ENCODE measurements around the gene FHIP1A. TPM values are rescaled to one million over a fixed set of nuclear protein-coding genes. Genes with fewer than 3 reads are reported as not detected.

The FHIP1A gene
- polyA plus RNA-seq, 3 donors = 0.01 TPM; not detected in 2

- Histone ChIP-seq H4K20me1 (ENCODE audit: insufficient read depth, low read length) (no peaks in the 10 kb centered on the region), H3K4me1 (ENCODE audit: control insufficient read depth in 1 of 2, insufficient read depth in 2 of 2, low read length in 2 of 2) (no peaks in the 10 kb centered on the region), H3K9me3 (replicated peaks in 1 of 2; ENCODE audit: control insufficient read depth in 1 of 2, insufficient read depth in 1 of 2, low read length in 2 of 2) (no peaks in the 10 kb centered on the region), H3K79me2 (ENCODE audit: insufficient read depth, low read length) (no peaks in the 10 kb centered on the region), H3K27ac (ENCODE audit: low read depth in 1 of 2, low read length in 2 of 2) (no peak overlapping the region), H2AFZ (ENCODE audit: insufficient read depth, low read depth, low read length, poor library complexity, severe bottlenecking) (no peak overlapping the region), H3K4me3 (replicated peaks in 1 of 3; ENCODE audit: low read depth in 2 of 3, low read length in 3 of 3) (no peak overlapping the region), H3K27me3 (ENCODE audit: control insufficient read depth in 2 of 2, insufficient read depth in 2 of 2, low read length in 2 of 2) (peaks cover 2 to 3% of the 10 kb centered on the region in 2 donors), H3K36me3 (replicated peaks in 1 of 2; ENCODE audit: control insufficient read depth in 1 of 2, insufficient read depth in 2 of 2, low read length in 2 of 2) (no peaks in the 10 kb centered on the region), H3K9ac (ENCODE audit: insufficient read depth, low read length, poor library complexity, severe bottlenecking) (no peak overlapping the region), H3K4me2 (replicated peaks; ENCODE audit: extremely low read depth, low read length, poor library complexity, severe bottlenecking) (no peak overlapping the region)
- no peak for DNase-seq
- H3K27ac Mint-ChIP-seq = no peak overlapping the region
- no peaks in the 10 kb centered on the region for H3K36me3 Mint-ChIP-seq
- H3K9me3 Mint-ChIP-seq = no peaks in the 10 kb centered on the region
- intact Hi-C loops (cut with micrococcal nuclease) = no loop called here
- 100% methylated on average over 3 of the region's 5 CpGs for WGBS (ENCODE audit: insufficient coverage)
- H3K4me3 Mint-ChIP-seq = no peak overlapping the region
- H3K27me3 Mint-ChIP-seq (ENCODE audit: low read depth in 3 of 3) = peaks cover 3 to 19% (median 4%) of the 10 kb centered on the region in 3 donors
- no peaks in the 10 kb centered on the region for H3K4me1 Mint-ChIP-seq
- TF ChIP-seq, protein P1, sequence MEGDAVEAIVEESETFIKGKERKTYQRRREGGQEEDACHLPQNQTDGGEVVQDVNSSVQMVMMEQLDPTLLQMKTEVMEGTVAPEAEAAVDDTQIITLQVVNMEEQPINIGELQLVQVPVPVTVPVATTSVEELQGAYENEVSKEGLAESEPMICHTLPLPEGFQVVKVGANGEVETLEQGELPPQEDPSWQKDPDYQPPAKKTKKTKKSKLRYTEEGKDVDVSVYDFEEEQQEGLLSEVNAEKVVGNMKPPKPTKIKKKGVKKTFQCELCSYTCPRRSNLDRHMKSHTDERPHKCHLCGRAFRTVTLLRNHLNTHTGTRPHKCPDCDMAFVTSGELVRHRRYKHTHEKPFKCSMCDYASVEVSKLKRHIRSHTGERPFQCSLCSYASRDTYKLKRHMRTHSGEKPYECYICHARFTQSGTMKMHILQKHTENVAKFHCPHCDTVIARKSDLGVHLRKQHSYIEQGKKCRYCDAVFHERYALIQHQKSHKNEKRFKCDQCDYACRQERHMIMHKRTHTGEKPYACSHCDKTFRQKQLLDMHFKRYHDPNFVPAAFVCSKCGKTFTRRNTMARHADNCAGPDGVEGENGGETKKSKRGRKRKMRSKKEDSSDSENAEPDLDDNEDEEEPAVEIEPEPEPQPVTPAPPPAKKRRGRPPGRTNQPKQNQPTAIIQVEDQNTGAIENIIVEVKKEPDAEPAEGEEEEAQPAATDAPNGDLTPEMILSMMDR (IDR thresholded peaks at IDR 0.05) = no peak
Observed at GRCh38 chr4:151443247-151443646, 34.3 kb downstream of the FHIP1A start.

DNA sequence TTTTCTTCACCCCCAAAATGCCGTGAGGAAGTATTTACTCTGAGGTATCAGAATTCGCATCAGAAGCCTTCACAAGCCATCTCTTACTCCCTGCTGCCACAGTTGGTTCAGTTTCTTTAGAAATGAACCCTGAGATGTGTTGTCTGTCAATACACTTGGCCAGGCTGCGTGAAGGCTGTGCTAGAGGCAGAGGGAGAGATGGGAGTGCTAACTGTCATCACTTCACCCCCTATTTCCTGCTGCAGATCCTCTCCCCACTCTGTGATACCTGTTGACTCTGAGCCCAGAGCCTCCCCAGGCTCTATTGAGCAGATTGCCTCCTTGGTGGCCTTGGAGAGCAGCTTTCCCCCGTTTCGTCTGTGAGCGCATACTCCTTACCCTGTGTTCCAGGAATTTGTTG lies 34.8 kb downstream of the FHIP1A start:
- Histone ChIP-seq H3K4me2 (replicated peaks; ENCODE audit: extremely low read depth, low read length, poor library complexity, severe bottlenecking) (no peak overlapping the region), H3K4me3 (replicated peaks in 1 of 3; ENCODE audit: low read depth in 2 of 3, low read length in 3 of 3) (no peak overlapping the region), H3K4me1 (ENCODE audit: control insufficient read depth in 1 of 2, insufficient read depth in 2 of 2, low read length in 2 of 2) (no peaks in the 10 kb centered on the region), H3K36me3 (replicated peaks in 1 of 2; ENCODE audit: control insufficient read depth in 1 of 2, insufficient read depth in 2 of 2, low read length in 2 of 2) (no peaks in the 10 kb centered on the region), H3K79me2 (ENCODE audit: insufficient read depth, low read length) (no peaks in the 10 kb centered on the region), H3K27me3 (ENCODE audit: control insufficient read depth in 2 of 2, insufficient read depth in 2 of 2, low read length in 2 of 2) (peaks cover 2 to 3% of the 10 kb centered on the region in 2 donors), H2AFZ (ENCODE audit: insufficient read depth, low read depth, low read length, poor library complexity, severe bottlenecking) (no peak overlapping the region), H4K20me1 (ENCODE audit: insufficient read depth, low read length) (no peaks in the 10 kb centered on the region), H3K9ac (ENCODE audit: insufficient read depth, low read length, poor library complexity, severe bottlenecking) (no peak overlapping the region), H3K9me3 (replicated peaks in 1 of 2; ENCODE audit: control insufficient read depth in 1 of 2, insufficient read depth in 1 of 2, low read length in 2 of 2) (no peaks in the 10 kb centered on the region), H3K27ac (ENCODE audit: low read depth in 1 of 2, low read length in 2 of 2) (no peak overlapping the region)
- Mint-ChIP-seq H3K4me1 (no peaks in the 10 kb centered on the region), H3K36me3 (no peaks in the 10 kb centered on the region), H3K4me3 (no peak overlapping the region), H3K27me3 (ENCODE audit: low read depth in 3 of 3) (peaks cover 3 to 19% (median 4%) of the 10 kb centered on the region in 3 donors), H3K27ac (no peak overlapping the region), H3K9me3 (no peaks in the 10 kb centered on the region)
- TF ChIP-seq, protein P1 (IDR thresholded peaks at IDR 0.05) = no peak
- DNase-seq = no peak
- intact Hi-C loops (cut with micrococcal nuclease) = no loop called here
- 94% methylated on average over 3 of the region's 6 CpGs for WGBS (ENCODE audit: insufficient coverage)
